ENCODE data around the gene CENPP.

CENPP gene

GRCh38 chr9:92315456-92315855, 10.3 kb upstream of the CENPP start:
- DNase-seq = no peak

GRCh38 chr9:92324431-92324830, 1.3 kb upstream of the CENPP start:
- no peak for DNase-seq

- DNase-seq = no peak
Measured at GRCh38 chr9:92324889-92325268, 874 bp upstream of the CENPP start.

GRCh38 chr9:92325991-92326500, 293 bp downstream of the CENPP start:
- DNase-seq = no peak

- no peak for DNase-seq
Measured at GRCh38 chr9:92327283-92327850, 1.6 kb downstream of the CENPP start.

- no peak for DNase-seq
Measured at GRCh38 chr9:92328225-92328624, 2.5 kb downstream of the CENPP start.

GRCh38 chr9:92332577-92333281, 7.0 kb downstream of the CENPP start:
- no peak for DNase-seq

- no peak for DNase-seq
Measured at GRCh38 chr9:92333282-92333634, 7.5 kb downstream of the CENPP start.

GRCh38 chr9:92341578-92341977, 15.8 kb downstream of the CENPP start:
- no peak for DNase-seq

GRCh38 chr9:92342825-92343488, 17.2 kb downstream of the CENPP start:
- no peak for DNase-seq

- DNase-seq = no peak
Measured at GRCh38 chr9:92345582-92345981, 19.8 kb downstream of the CENPP start.

GRCh38 chr9:92349771-92350739, 24.3 kb downstream of the CENPP start:
- no peak for DNase-seq

- no peak for DNase-seq
Measured at GRCh38 chr9:92350740-92351133, 25.0 kb downstream of the CENPP start.

GRCh38 chr9:92353051-92353450, 27.3 kb downstream of the CENPP start:
- no peak for DNase-seq

GRCh38 chr9:92359394-92359995, 33.7 kb downstream of the CENPP start:
- no peak for DNase-seq

- DNase-seq = no peak
Measured at GRCh38 chr9:92360083-92360482, 34.3 kb downstream of the CENPP start.

- DNase-seq = no peak
Measured at GRCh38 chr9:92369075-92369474, 43.3 kb downstream of the CENPP start.

GRCh38 chr9:92373167-92373566, 47.4 kb downstream of the CENPP start:
- DNase-seq = no peak

GRCh38 chr9:92377876-92378275, 52.1 kb downstream of the CENPP start:
- DNase-seq = no peak

- DNase-seq = no peak
Measured at GRCh38 chr9:92378865-92379560, 53.3 kb downstream of the CENPP start.

- no peak for DNase-seq
Measured at GRCh38 chr9:92380603-92381002, 54.9 kb downstream of the CENPP start.

- DNase-seq = no peak
Measured at GRCh38 chr9:92381775-92382174, 56.0 kb downstream of the CENPP start.
